22Rv1 (cell line): Measurements from ENCODE around the gene ZFP3.

ENCODE experiments used
- H3K27ac ChIP-seq: fragments of 450-650 bp; 2 replicates; pipeline ENCODE4 v1.5.1; 2017
- ZFX ChIP-seq: fragments of 450-650 bp; IDR thresholded peaks from 2 replicates; pipeline ENCODE4 v1.6.1; 2017; ENCODE audit warnings: antibody characterized with exemption, borderline replicate concordance
- TF ChIP-seq, protein P1 (sequence below): fragments of 450-650 bp; IDR thresholded peaks from 2 replicates; pipeline ENCODE4 v1.5.1; 2017; ENCODE audit warnings: mild to moderate bottlenecking

ZFP3 gene

DNA sequence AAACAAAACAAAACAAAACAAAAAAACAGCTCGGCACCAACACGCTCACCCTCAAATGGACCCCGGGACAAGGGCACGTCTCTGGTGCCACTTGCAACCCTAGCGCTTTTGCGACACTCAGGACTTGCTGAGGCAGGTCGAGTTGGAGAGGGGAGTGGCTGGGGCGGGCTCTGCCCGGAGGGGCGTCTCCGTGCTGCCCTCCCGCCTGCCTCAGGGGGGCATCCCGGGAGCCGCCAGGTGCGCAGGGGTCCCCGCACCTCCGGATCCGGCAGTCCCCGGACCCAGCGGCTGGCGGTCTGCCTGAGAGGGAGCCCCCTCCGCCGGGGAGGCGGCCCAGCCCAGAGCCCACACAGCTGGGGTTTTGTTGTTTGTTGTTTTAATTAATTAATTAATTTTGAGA lies 43.0 kb upstream of the ZFP3 start, which contains the start of gene SLC52A1:
SLC52A1 (minus strand) TSS at position 112 of the 400 bp plus-strand sequence. CDS start 820 bp downstream, outside the sequence.
- no peak within 1 kb of the TSS for H3K27ac ChIP-seq
- TF ChIP-seq, protein P1, sequence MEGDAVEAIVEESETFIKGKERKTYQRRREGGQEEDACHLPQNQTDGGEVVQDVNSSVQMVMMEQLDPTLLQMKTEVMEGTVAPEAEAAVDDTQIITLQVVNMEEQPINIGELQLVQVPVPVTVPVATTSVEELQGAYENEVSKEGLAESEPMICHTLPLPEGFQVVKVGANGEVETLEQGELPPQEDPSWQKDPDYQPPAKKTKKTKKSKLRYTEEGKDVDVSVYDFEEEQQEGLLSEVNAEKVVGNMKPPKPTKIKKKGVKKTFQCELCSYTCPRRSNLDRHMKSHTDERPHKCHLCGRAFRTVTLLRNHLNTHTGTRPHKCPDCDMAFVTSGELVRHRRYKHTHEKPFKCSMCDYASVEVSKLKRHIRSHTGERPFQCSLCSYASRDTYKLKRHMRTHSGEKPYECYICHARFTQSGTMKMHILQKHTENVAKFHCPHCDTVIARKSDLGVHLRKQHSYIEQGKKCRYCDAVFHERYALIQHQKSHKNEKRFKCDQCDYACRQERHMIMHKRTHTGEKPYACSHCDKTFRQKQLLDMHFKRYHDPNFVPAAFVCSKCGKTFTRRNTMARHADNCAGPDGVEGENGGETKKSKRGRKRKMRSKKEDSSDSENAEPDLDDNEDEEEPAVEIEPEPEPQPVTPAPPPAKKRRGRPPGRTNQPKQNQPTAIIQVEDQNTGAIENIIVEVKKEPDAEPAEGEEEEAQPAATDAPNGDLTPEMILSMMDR, result no peak
- TF ChIP-seq ZFX, result no peak

DNA sequence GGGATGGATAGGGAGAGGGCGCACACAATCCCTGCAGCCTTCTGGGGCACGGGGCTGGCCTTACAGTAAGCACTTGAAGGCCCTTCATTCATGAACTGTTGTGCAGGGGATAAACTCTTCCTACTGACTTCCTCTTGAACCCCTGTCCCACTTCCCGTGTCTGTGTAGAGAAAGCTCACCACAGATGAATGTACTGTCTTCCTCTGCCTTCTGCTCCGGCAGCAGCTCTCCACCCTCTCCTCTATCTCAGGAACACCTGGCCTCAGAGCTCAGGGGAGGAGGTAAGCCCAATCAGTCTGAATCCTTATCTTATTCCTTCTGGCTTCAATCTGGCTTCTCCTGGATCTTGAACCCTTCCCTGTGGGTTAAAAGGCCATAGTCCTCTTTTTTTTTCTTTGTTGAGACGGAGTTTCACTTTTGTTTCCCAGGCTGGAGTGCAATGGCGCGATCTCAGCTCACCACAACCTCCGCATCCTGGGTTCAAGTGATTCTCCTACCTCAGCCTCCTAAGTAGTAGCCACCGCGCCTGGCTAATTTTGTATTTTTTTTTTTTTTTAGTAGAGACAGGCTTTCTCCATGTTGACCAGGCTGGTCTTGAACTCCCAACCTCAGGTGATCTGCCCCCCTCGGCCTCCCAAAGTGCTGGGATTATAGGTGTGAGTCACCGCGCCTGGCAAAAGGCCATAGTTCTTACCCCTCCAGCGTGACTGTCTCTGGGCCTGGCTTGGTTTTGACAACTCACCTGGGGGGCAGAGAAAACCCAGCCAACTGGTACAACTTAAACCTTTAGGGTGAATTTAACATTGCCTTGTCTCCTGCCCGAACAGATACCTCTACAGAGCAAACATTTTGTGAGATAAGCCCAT lies 35.9 kb upstream of the ZFP3 start:
- no peak overlapping the region for H3K27ac ChIP-seq
- TF ChIP-seq, protein P1, result no peak
- TF ChIP-seq ZFX, result no peak

DNA sequence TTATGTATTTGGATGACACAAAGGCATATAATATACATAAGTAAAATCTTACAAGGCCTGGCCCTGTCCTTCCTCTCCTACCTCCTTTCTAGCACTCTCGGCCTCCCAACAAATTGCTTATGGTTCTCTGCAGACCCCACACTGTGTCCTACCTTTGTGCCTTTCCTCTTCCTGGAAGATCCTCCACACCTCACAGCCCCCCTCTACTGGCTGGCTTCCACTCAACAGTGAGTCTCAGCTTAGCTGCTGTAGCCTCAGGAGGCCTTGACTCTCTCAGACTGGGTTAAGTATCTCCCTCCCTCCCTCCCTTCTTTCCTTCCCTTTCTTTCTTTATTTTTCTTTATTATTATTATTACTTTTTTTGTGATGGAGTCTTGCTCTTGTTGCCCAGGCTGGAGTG lies 34.7 kb upstream of the ZFP3 start:
- no peak overlapping the region for H3K27ac ChIP-seq
- no peak for TF ChIP-seq ZFX
- TF ChIP-seq, protein P1, result no peak

DNA sequence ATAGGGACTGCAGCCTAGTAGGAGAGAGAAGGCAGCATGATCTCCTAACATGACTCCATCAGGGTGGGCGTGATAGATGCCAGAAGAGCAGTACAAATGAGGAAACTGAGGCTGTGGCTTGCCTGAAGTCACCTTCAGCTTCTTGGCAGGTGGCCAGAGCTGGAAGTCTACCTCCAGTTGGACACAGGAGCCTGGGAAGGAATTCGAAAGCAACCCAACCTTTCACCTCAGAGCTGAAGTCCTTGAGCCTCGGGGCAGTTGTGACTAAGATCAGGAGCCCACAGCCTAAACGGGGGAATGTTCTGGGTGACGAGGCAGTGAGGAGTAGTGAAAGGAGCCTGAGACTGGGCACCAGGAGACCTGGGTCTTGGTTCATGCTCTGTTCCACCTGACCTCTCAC lies 33.6 kb upstream of the ZFP3 start:
- TF ChIP-seq, protein P1, result no peak
- no peak for TF ChIP-seq ZFX

DNA sequence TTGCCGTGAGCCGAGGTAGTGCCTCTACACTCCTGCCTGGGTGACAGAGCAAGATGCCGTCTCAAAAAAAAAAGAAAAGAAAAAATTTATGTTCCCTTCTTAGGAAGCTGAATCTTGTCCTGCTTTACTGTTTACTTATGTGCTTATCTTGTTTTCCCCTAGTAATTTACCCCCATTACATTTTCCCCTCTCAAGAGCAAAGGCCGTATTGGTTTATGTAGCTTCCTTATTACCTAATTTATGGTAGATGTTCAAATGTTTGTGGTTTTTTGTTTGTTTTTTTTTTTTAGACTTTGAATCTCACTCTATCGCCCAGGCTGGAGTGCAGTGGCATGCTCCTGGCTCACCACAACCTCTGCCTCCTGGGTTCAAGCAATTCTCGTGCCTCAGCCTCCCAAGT lies 32.8 kb upstream of the ZFP3 start:
- H3K27ac ChIP-seq, result no peak overlapping the region
- TF ChIP-seq, protein P1, result no peak
- TF ChIP-seq ZFX, result no peak

More for the DNA sequence above, 33.6 kb upstream of the ZFP3 start:
- H3K27ac ChIP-seq, result no peak overlapping the region

DNA sequence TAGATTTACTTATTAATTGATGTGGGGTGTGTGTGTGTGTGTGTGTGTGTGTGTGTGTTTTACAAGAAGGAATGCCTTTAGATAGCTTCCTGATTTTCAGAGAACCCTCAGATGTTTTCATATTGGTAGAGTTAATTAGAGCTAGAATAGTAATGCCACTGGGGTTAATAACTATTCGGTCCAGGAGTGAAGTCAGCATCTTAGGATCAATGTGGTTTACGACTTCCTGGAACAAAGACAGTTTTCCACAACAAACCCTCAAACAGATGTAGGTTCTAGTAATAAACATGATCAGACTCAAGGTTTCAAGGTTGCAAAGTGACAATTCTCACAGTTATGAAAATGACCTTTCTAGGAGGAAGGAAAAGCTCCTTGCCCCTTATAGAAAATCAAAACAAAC lies 30.8 kb upstream of the ZFP3 start:
- H3K27ac ChIP-seq, result no peak overlapping the region
- TF ChIP-seq, protein P1, result no peak
- TF ChIP-seq ZFX, result no peak

DNA sequence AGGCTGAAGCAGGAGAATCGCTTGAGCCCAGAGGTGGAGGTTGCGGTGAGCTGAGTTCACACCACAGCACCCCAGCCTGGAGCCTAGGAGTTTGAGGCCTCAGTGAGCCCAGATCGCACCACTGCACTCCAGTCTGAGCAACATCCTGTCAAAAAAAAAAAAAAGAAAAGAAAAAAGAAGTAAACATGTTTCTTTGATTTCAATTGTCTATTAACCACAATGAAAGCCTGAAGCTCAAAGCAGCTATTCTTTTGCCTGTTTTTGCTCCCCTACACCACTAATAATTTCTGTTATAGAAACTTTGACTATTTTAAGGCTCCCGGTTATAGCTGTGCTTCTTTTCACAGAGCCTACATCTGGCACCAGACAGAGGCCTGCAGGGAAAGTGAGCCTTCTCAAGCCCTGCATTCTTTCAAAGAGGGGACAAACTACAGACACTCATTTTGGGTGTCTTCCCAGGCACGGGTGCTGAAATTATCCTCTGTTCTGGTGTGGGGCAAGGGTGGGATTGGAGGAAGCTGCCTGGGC lies 28.9 kb upstream of the ZFP3 start:
- TF ChIP-seq, protein P1, result no peak
- TF ChIP-seq ZFX, result no peak
- no peak overlapping the region for H3K27ac ChIP-seq
